ENCODE data around the gene POU2F3.

DNA sequence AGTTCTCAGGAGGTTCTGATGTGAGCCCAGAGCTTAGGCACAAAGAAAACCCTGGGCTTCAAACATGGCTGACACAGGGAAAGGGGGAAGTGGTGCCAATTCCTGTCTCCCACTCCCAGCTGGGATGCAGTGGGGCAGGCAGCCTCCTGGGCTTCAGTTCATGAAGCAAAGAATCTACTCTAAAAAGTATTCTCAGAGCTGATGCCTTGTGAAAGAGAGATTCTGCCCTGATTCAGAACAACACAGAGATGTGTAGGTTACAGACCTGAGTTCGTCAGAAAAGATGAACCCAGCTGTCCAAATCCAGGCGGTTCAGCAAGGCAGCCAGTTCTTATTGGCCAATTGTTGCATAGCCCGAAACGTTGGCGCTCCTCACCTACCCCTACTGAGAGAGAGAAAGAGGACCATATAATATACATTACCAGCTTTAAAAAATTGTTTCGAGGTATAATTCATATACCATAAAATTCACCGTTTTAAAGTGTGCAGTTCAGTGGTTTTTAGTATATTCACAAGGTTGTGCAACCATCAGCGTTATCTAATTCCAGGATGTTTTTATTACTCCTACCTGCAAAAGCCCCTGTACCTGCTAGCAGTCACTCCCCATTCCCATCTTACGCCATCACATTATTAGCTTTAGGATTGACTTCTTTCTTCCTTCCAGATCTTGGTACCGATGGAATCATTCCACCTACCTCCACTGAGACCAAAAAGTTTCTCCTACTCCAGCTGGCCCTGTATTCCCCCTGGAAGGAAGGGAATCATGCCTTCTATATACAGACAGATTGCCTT lies 77.9 kb downstream of the POU2F3 start:
- TF ChIP-seq KLF10 (tag by site-specific recombination; IDR thresholded peaks at IDR 0.05) (no peak), ZEB2 (tag by site-specific recombination; IDR thresholded peaks at IDR 0.05) (no peak), ZBTB1 (tag by site-specific recombination; IDR thresholded peaks at IDR 0.05) (no peak), ZBTB26 (tag by site-specific recombination; optimal IDR thresholded peaks at IDR 0.05) (no peak), MEIS1 (CRISPR knock-in tag; IDR thresholded peaks at IDR 0.05; ENCODE audit: borderline replicate concordance) (no peak), ZNF629 (tag by site-specific recombination; IDR thresholded peaks at IDR 0.05) (no peak), ZNF140 (tag by site-specific recombination; IDR thresholded peaks at IDR 0.05) (no peak), KLF1 (tag by site-specific recombination; IDR thresholded peaks at IDR 0.05) (no peak), ZNF416 (tag by site-specific recombination; IDR thresholded peaks at IDR 0.05) (no peak), ZBTB8A (tag by site-specific recombination; IDR thresholded peaks at IDR 0.05) (no peak)
- TF ChIP-seq, protein P1, sequence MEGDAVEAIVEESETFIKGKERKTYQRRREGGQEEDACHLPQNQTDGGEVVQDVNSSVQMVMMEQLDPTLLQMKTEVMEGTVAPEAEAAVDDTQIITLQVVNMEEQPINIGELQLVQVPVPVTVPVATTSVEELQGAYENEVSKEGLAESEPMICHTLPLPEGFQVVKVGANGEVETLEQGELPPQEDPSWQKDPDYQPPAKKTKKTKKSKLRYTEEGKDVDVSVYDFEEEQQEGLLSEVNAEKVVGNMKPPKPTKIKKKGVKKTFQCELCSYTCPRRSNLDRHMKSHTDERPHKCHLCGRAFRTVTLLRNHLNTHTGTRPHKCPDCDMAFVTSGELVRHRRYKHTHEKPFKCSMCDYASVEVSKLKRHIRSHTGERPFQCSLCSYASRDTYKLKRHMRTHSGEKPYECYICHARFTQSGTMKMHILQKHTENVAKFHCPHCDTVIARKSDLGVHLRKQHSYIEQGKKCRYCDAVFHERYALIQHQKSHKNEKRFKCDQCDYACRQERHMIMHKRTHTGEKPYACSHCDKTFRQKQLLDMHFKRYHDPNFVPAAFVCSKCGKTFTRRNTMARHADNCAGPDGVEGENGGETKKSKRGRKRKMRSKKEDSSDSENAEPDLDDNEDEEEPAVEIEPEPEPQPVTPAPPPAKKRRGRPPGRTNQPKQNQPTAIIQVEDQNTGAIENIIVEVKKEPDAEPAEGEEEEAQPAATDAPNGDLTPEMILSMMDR (tag by site-specific recombination; IDR thresholded peaks at IDR 0.05): no peak
- TF ChIP-seq, protein P2, sequence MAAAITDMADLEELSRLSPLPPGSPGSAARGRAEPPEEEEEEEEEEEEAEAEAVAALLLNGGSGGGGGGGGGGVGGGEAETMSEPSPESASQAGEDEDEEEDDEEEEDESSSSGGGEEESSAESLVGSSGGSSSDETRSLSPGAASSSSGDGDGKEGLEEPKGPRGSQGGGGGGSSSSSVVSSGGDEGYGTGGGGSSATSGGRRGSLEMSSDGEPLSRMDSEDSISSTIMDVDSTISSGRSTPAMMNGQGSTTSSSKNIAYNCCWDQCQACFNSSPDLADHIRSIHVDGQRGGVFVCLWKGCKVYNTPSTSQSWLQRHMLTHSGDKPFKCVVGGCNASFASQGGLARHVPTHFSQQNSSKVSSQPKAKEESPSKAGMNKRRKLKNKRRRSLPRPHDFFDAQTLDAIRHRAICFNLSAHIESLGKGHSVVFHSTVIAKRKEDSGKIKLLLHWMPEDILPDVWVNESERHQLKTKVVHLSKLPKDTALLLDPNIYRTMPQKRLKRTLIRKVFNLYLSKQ (tag by site-specific recombination; IDR thresholded peaks at IDR 0.05; ENCODE audit: borderline replicate concordance): no peak
